CD4-positive, alpha-beta T cell treated with Interleukin-12 subunit alpha and Interleukin-12 subunit beta, for 1 hour (primary cell): ENCODE data around the gene CDKN2D.
"Not testable (repeated sequence)": the region's sequence is repeated elsewhere in the genome, so short reads cannot be mapped to it uniquely, and the experiment has no call there.

ENCODE experiments used
- DNase-seq: peaks from one replicate; pipeline ENCODE4 v3.0.0-alpha.2; 2020

CDKN2D gene

DNA sequence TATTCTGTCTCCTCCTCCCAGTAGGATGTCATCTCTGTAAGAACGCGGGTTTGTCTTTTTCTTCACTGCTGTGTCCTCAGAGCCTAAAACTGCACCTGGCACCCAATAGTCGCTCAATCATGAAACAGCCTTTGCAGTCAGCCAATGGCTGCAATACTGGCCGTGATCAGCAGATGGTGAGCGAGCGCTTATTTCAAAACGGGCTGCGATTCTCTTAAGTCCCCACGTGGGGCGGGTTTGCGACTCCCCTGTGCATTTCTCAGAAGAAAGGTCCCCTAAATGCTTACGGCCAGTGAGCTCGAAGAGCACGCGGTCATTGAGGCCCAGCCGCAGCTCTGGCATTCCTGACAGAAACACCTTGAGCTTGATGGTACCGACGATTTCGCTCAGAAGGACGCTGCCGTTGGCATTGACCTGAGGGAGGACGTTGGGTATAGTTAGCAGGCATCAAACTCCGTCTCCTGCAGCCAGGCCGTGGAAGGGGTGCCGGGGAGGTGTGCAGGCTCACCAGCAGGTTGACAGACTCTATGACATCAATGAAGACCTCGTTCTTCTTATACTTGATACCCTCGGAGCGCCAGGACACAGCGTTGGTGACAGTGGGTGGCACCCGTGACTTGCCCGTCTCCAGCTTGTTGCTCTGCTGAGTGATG is 12.3 kb upstream of the CDKN2D start:
- peak; percentile 90 for DNase-seq

DNA sequence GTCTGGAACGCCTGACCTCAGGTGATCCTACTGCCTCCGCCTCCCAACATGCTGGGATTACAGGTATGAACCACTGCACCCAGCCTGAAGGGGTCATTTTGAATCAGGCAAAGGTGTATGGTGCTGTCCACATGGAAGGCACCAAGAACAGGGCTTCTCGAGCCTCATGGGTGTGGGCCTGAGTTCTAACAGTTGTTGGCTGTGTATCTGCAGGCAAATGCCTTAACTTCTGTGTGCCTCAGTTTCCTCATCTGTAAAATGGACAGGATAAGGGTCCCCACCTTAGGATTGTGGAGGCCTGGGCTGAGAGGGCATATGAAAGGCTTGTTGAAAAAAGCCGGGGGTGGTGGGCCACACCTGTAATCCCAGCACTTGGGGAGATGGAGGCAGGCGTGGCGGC is 9.2 kb upstream of the CDKN2D start:
- DNase-seq = no peak

DNA sequence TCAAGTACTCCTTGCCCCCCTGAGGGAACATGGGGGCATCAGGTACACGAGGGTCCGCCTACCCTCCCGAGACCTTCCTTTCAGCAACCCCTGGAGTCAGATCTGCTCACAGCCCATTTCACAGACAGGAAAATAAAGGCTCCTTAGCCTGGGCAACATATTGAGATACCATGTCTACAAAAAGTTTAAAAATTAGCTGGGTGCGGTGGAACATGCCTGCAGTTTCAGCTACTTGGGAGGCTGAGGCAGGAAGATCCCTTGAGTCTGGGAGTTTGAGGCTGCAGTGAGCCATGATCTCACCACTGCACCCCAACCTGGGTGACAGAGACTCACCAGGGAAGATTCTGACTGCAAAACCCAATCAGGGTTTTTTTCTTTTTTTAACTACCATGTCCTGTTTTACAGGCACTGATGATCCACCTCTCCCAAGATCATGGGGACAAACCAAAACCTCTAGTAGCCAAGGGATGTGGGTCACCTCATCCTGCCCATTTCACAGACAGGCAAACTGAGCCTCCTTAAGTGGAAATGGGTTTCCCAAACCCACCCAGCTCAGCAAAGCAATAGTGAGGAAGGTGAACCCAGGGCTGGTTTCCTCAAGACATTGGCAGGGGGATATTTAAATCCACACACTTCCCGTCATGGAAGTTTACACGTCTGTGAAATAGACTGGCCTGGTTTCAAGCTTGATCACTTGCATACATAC is 6.4 kb upstream of the CDKN2D start:
- no peak for DNase-seq

DNA sequence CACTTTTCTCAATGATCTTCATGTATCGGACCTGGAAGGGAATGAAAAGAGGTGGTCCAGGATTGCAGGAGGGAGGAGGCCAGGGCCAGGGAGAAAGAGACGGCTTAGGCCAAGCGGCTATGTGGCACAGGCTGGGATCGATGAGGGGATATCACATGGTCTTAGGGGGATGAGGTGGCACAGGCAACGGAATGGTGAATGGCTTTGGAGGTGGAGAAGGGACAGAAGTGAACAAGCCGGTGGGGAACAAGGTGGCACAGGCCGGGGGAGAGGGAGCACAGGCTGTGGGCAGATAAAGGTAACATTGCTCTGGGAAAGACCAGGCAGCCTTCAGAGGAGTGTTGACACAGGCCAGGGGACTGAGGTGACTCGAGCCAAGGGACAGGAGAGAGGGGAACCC is 5.7 kb upstream of the CDKN2D start:
- DNase-seq = no peak

DNA sequence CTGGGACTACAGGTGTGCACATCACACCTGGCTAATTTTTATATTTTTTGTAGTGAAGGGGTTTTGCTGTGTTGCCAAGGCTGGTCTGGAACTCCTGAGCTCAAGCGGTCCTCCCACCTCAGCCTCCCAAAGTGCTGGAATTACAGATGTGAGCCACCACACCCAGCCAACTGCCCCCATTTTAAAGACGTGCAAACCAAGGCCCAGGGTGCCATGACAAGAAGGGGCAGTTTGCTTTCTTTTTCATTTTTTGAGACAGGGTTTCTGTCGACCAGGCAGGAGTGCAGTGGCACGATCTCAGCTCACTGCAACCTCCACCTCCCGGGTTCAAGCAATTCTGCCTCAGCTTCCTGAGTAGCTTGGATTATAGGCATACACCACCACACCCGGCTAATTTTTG is 5.0 kb upstream of the CDKN2D start:
- DNase-seq = not testable (repeated sequence)

DNA sequence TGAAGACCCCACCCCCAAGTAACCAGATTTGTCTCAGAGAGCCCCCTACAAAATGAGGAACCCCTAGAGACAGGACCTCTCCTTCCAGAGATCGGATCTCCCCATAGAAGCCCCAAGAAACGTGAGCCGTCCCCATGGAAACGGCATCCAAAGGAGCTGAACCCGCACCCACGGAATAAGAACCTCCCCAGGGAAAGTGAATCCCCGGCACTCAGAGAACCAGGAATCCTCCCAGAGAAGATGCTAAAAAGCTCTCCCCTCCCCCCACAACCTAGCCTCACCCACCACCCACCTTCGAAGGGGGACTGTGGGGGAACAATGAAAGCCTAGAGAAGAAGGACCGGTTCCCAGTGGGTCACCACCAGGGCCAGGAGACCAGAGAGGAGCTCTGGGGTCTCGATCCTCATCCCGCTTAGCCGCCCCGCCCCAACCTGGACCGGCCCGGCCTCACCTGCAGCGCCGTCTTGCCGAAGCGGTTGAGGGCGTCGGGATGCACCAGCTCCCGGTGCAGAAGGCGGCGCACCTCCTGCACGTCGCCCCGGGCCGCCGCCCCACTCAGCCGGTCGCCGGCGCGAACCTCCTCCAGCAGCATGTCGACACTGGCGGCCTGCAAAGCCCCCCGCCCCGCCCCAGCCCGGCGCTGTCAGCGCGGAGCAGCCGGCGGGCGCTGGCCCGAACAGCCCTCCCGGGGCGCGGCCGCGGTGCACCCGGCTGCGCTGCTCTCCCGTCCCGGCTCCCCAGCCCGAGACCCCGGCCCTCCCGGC is 535 bp downstream of the CDKN2D start:
- no peak for DNase-seq

DNA sequence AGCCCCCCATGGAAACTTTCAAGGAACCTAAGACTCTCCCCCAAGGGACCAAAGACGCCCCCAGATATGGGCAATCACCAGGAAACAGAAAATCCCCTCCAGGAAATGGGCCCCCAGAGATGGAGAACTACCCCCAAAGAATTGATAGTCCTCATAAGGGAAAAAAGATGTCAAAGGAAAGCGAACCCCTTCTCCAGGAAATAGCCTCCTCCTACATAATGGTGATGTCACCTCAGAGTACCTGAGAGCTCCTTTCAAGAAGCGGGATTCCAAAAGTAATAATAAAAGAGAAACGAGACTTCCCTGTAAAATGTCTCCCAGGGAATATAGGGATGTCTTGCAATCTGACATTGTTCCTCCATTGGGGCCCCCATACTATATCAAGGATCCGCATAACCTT is 1.1 kb downstream of the CDKN2D start:
- DNase-seq = peak; percentile 20

DNA sequence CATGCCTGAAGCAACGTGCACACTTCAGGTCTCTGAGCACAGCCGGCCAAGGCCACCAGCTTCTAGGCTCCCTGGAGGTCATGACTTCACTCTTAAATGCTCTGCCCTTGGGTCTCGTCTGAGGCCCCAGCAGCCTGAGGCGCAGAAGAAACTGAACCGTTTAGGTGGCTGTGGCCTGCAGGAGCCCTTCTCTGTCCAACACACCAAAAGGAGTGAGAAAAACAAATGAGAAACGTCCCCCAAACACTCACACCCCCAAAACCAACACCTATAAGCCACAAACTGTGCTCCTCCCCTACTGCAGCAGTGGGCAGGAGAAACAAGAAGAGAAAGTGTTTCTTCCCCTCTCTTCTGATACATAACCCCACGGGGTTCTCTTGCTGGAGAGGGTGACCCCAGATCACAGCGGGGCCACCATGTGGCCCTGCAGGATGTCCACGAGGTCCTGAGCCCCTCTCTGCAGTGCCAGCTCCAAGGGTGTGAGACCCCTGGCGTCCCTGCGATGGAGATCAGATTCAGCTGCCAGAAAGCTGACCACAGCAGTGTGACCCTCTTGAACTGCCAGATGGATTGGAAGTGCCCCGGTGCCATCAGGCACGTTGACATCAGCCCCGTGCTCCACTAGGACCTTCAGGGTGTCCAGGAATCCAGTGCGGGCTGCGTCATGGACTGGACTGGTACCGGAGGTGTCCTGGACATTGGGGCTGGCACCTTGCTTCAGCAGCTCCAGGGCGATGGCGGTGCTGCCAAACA is 1.9 kb downstream of the CDKN2D start:
- DNase-seq = peak; percentile 80

DNA sequence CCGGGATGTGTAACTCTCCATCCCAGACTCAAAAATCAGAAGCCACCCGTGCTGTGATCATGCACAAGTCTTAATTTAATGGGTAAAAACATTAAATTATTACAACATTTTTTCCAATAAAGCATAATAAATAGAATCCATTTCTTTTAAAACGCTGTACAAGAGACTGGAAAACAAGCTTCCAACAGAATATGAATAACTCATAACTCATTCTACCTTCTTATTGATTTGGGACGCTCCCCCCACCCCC is 2.4 kb downstream of the CDKN2D start:
- DNase-seq = no peak

DNA sequence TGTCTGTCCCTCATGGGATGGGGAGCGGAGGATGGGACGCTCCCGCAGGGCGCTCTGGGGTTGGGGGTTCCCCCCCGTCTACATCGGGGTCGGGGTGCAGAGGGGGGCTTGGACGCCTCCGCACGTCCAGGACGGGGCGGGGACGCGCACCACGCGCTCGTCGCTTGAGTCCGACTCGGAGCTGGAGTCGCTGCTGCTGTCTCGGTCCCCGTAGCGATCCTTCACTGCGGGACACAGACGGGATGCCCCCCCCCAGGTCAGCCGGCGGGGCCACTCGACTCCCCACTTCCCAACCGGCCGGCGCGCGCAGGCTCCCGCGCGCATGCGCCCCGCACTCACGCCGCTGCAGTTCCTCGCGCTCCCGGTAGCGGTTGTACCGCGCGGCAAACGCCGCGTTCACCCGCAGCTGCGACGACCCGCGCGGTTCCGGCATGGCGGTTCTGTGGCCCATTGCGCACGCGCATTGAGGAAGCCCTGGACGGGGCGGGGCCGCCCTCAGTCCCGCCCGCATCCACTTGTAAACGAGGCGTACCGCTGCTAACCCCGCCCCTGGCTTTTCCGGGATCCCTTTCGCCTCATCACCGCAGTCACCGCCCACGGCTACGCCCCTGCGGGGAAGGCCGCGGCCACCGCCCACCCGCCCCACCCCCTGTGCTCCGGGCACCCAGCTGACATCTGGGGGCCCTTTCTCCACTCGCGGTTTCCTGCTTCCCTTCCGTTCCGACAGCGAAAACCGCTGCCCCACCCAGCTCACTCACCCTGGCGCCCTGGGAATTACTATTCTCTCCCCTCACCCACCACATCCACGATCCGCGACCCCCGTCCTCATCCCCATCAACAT is 3.0 kb downstream of the CDKN2D start, which contains the start of gene KRI1:
Gene KRI1, minus strand, starts transcription at position 444 of the 841 bp plus-strand sequence. Its CDS starts 11 bp downstream, at position 433.
- peak; percentile 100 for DNase-seq

DNA sequence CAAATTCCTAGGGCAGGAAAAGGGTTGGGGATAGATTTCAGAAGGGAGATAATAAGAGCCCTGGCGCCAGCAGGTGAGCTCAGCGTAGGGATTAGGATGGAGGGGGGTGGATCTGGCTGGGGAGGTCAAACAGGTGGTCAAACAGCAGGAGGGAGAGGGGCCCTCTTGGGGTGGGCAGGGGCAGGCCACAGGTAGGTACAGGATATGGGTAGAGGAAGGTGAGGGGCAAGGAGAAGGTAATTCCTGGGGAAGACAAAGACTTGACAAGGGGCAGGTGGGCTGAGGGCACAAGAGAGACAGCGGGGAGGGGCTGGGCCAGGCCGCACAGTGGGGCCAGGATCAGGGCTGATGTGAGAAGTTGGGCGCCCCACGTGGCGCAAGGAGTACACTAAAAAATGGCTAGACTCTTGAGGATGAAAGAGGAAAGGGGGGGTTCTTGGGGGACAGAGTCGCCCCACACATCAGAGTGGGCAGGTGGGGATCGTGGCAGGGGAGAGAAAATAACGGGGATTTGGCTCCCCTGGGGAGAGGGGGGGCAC is 3.7 kb downstream of the CDKN2D start:
- peak; percentile 68 for DNase-seq

DNA sequence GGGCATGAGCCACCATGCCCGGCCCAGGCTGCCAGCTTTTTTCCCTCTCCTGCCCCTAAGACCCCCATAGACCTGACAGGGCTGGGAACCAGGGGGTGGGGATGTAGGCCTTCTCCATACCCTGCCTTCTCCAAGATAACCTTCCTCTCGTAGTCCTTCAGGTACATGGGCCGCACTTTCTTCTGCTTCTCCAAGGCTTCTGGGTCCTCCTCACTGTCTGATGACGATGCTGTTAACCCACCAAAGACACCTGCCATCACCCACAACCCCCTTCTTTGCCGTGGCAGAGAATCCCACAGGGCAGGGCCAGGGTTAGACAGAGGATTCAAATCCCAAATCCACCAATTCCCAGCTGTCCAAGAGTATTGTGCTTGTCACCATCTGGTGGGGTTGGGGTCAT is 6.2 kb downstream of the CDKN2D start:
- no peak for DNase-seq

DNA sequence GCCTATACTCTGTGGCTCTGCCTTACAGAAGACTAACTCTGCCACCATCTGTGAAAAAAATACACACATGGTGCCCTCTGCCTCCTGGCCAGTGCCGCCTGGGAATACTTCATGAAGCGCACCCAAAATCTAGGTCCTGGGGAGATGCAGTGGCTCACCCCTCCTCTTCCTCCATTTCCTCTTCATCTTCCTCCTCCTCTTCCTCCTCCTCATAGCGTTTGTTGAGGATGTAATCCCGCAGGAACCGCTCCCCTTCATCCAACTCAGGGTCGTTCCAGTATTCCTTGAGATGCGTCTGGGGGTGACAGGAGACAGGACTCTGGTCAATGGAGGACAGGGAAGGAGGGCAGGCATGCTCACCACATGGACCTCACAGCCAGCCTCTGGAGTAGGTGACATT is 8.6 kb downstream of the CDKN2D start:
- DNase-seq = no peak

DNA sequence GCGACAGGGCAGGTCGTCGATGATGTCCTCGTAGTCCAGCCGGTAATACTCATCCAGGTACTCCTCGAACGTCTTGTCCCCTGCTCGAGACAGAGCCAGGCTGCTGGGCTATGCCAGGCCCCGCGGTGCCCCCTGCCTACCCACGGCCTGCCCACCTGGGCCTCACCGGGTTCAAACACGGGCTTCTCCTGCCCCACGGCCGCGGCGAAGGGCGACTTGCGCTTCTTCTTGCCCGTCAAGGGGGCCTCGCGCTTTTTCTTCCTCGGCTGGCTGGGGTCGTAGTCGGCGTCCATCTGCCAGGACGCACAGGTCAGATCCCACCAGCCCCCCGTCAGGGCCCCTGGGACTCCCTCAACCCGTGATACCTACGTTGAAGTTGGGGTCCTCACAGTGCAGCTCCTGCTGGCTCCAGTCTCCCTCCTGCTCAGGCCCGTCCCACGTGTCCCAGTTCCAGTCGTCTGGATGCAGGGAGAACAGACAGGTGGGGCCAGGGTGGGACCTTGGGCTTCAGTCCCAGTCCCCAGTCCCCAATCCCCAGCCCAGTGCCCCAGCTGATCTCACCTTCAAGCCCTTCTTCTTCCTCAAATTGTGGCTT is 11.1 kb downstream of the CDKN2D start:
- DNase-seq = no peak

DNA sequence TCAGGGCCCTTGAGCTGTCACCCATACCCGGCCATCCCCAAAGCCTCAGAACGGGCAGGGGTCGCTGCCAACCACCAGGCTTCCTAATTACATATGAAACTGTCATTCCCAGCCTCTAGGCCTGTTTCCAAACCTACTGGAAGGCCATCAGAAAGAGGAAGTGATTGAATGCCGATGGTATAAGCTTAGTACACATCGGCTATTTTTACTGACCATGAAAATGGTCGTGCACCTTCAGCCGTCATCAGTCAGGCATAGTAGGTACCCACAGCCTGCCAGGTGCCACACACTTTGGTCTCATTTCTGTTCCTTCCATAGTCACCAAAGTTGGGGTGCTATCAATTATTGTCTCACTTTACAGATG is 13.2 kb downstream of the CDKN2D start:
- no peak for DNase-seq

DNA sequence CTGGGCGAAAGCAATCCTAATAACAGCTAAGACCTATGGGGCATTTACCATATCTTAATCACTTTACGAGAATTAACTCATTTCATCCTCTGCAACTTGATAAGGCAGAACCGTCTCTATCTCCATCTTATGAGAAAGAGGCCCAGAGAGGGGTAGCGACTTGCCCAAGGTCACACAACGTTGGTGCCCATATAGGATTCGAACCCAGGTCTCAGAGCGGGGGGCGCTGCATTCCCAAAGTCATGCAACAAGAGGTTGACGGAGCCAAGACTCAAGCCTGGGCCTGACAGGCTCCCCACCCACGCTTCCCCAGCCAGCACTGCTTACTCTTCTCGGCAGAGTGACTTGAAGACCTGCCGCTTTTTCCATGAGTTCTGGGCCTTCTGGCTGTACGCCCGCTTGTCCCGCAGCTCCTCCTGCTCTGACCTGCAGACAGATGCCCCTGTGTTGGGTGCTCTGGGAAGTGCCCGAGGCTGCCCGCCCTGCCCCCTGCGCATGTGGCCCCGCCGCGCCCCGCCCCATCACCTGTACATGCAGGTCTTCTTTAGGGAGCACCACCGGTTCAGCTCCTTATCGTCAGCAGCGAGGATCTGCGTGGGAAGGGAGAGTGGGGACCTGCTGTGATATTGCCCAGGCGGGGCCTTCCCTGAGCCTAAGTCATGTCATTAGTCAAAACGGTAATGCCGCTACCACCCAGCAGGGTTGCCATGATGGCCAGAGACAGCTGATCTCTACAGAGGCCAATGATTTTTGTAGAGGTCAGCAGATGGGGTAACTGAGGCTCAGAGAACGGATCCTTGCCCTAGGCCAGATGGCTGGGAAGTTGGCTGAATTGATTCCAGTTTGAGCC is 13.8 kb downstream of the CDKN2D start:
- DNase-seq = no peak

DNA sequence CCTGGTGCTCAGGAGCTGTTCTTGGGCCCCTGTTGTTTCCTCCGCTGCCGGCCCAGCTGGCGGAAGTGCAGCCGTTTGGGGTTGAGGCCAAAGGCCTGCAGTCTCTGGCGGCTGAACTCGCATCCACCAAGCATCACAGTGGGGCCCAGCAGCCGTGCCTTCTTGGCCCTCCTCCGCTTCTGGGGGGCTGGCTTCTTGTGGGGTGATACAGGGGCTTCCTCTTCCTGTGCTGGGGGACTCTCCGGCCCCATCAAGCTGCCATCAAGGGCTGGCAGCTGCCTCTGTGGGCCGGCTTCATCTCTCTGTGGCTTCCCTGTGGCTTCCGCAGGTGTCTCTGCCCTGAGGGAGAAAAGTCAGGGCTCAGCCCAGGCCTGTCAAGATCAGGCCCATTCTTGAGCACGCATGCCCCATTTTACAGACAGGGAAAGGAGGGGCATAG is 14.8 kb downstream of the CDKN2D start:
- DNase-seq = peak; percentile 79

DNA sequence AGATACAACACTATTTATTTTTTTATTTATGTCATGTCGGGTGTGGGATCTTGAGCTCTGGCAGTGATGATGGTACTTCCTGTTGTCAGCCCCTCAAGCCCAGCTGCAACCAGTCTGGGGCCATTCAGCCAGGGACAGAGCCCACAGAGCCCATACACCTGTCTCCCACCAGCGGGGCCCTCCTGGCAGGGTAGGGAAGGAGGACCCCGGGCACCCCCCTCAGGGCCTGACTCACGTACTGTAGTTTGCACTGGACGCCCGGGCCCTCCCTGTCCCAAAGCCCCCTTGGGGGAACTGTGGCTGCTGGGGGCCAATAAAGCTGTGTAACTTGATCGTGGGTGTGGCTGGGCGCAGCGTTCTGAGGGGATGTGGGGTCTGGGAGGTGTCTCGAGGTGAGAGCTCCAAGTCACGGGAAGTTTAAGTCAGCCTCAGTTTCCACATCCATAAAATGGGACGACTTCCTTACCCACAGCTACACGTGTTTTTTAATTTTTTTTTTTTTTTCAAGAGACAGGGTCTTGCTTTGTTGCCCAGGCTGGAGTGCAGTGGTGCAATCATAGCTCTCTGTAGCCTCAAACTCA is 15.6 kb downstream of the CDKN2D start:
- DNase-seq = no peak

DNA sequence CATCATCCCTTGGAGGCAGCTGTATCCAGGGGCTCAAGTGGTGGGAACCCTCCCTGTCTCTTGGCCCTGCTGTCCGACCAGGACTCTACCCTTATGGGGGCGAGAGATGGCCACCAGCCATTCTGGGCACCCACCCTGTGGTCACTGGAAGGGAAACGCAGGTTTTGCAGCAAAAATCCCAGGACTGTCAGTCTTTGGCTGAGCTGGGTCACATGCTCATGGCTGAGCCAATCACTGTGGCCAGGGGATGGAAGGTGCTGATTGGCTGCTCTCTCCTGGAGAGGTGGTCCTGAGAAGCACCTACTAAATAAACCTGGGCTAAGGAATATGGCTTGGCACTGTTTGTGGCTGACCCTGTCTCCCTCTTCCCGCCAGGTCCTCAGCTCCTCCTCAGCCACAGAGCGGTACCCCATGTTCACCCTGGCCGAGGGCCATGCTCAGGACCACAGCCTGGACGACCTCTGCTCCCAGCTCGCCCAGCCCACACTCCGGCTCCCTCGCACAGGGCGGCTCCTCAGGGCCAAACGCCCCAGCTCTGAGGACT is 16.2 kb downstream of the CDKN2D start:
- peak; percentile 33 for DNase-seq

DNA sequence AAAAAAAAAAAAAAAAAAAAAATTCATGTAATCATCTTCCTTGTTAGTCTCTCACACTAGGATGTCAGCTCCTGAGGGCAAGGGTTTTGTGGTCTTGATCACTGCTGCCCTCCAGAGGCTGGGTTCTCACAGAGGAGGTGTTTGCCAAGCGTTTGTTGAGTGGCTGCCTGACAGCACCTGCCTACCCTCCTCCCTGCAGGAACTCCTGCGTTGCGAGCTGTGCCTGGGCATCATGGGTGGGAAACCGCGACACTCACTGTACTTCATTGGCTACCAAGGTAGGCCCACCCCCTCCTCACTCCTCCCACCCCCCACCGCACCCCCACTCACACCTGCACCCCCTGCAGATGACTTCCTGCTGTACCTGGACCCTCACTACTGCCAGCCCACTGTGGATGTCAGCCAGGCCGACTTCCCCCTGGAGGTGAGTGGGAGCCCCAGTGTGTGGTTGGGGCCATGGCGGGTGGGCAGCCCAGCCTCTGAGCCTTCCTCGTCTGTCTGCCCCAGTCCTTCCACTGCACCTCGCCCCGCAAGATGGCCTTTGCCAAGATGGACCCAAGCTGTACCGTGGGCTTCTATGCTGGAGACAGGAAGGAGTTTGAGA is 17.0 kb downstream of the CDKN2D start:
- peak; percentile 62 for DNase-seq
